K562 (cell line): Measurements from ENCODE around the gene BRD3. TPM values are rescaled to one million over a fixed set of nuclear protein-coding genes. Genes with fewer than 3 reads are reported as not detected.

Experiments used
- ATAC-seq: fragments of 200-7000 bp; cut with Tn5 transposase; 3 replicates; pipeline ENCODE4 v1.9.1; 2020; ENCODE audit warnings: moderate library complexity
- BruUV-seq: library from RNA; stranded (reverse); fragments of 400-500 nt; replicated peaks from 2 replicates; lab custom pipeline; 2021; lab: Mats Ljungman, UMichigan
- CTCF ChIA-PET: fragments of 300-600 bp; formaldehyde crosslinking; extraction: SDS; loops from one replicate; lab custom pipeline; 2021; ENCODE audit warnings: low intra/inter-chr PET ratio; lab: Yijun Ruan, JAX
- POLR2A ChIA-PET: fragments of 300-600, 350-650 bp; sonication (Branson Sonifier 250); formaldehyde crosslinking; extraction: SDS; loops from one replicate; lab custom pipeline; 2021; ENCODE audit warnings: antibody characterized with exemption, inconsistent platforms; lab: Yijun Ruan, JAX
- DNase-seq, 4 experiments: peaks; one replicate each; pipeline versions ENCODE4 v3.0.0 to v3.0.0-alpha.2; 2011 to 2018; ENCODE audit warnings: low spot score in 3 of 4, mixed read lengths in 3 of 4; ENCODE audit errors: extremely low read depth in 1 of 4
- FAIRE-seq: peaks from 2 replicates; lab custom pipeline; 2011; peaks lifted over from hg19 to GRCh38; lab: Jason Lieb, UNC
- H2AFZ ChIP-seq: 2 replicates; pipeline ENCODE4 v1.6.0; 2011; ENCODE audit warnings: low read depth, low read length, control low read depth, inconsistent platforms
- H3K27ac ChIP-seq: fragments of 200-600 bp; 3 replicates; pipeline ENCODE4 v1.8.0; 2011; ENCODE audit warnings: low read depth, mild to moderate bottlenecking, control low read depth, inconsistent platforms, low read length, moderate library complexity, mixed read lengths; ENCODE audit errors: extremely low read depth
- H3K27me3 ChIP-seq, 2 experiments: fragments of 300-600 bp in 1 of 2; 2 replicates in 1 of 2; 3 replicates in 1 of 2; pipeline versions ENCODE4 v1.6.0 to v1.8.0; 2011; ENCODE audit warnings: inconsistent platforms in 2 of 2, low read length in 2 of 2, mild to moderate bottlenecking in 1 of 2, mixed read lengths in 1 of 2, moderate library complexity in 1 of 2; ENCODE audit not compliant: control insufficient read depth in 2 of 2, insufficient read depth in 2 of 2
- H3K36me3 ChIP-seq: fragments of 300-600 bp; 3 replicates; pipeline ENCODE4 v1.8.0; 2011; ENCODE audit warnings: mild to moderate bottlenecking, low read length, inconsistent platforms; ENCODE audit not compliant: control insufficient read depth, insufficient read depth
- H3K4me1 ChIP-seq, 2 experiments: fragments of 200-600 bp in 1 of 2; replicated peaks in 1 of 2; 2 replicates in 1 of 2; 3 replicates in 1 of 2; pipeline versions ENCODE4 v1.5.1 to v1.8.0; 2011; ENCODE audit warnings: inconsistent platforms in 2 of 2, low read length in 2 of 2, mild to moderate bottlenecking in 1 of 2, mixed read lengths in 1 of 2, moderate library complexity in 1 of 2; ENCODE audit not compliant: control insufficient read depth in 2 of 2, insufficient read depth in 2 of 2
- H3K4me2 ChIP-seq: 2 replicates; pipeline ENCODE4 v1.6.1; 2011; ENCODE audit warnings: low read length, control low read depth, inconsistent platforms, mixed read lengths; ENCODE audit not compliant: insufficient read depth
- H3K4me3 ChIP-seq: fragments of 200-600 bp; sonication (generic), shearing (Covaris generic); 2 replicates; pipeline ENCODE4 v1.5.1; 2016; ENCODE audit warnings: control low read depth, inconsistent platforms
- H3K79me2 ChIP-seq: fragments of 200-600 bp; 3 replicates; pipeline ENCODE4 v1.8.0; 2011; ENCODE audit warnings: low read length, inconsistent platforms; ENCODE audit not compliant: control insufficient read depth, insufficient read depth
- H3K9ac ChIP-seq, 2 experiments: 2 replicates each; pipeline versions ENCODE4 v1.6.0 to v1.6.1; 2011; ENCODE audit warnings: low read depth in 2 of 2, low read length in 2 of 2, control low read depth in 1 of 2, inconsistent platforms in 1 of 2, mild to moderate bottlenecking in 1 of 2, mixed read lengths in 1 of 2; ENCODE audit not compliant: insufficient read depth in 1 of 2
- H3K9me1 ChIP-seq: one replicate; pipeline ENCODE4 v1.6.0; 2011; ENCODE audit warnings: inconsistent platforms, mild to moderate bottlenecking, low read length, moderate library complexity; ENCODE audit not compliant: control insufficient read depth, insufficient read depth
- H3K9me3 ChIP-seq: replicated peaks from 2 replicates; pipeline ENCODE4 v1.5.1; 2011; ENCODE audit warnings: low read depth, low read length, inconsistent platforms; ENCODE audit not compliant: control insufficient read depth, insufficient read depth
- H4K20me1 ChIP-seq: replicated peaks from 2 replicates; pipeline ENCODE4 v1.6.1; 2011; ENCODE audit warnings: low read length, inconsistent platforms, mixed read lengths; ENCODE audit not compliant: control insufficient read depth, insufficient read depth
- EHMT2 ChIP-seq: fragments of 450-650 bp; IDR thresholded peaks from 2 replicates; pipeline ENCODE4 v1.6.1; 2018; ENCODE audit warnings: antibody characterized with exemption
- IRF2 ChIP-seq: sonication (generic); formaldehyde crosslinking; IDR thresholded peaks from 2 replicates; pipeline ENCODE4 v1.8.1; 2022; ENCODE audit warnings: mild to moderate bottlenecking, missing genetic modification reagents
- MAFF ChIP-seq: IDR thresholded peaks from 2 replicates; pipeline ENCODE4 v1.6.1; 2012; ENCODE audit warnings: low read length, improper control_type of control experiment
- MIER1 ChIP-seq: fragments of 450-650 bp; IDR thresholded peaks from 2 replicates; pipeline ENCODE4 v1.6.1; 2016; ENCODE audit warnings: antibody characterized with exemption, mild to moderate bottlenecking, low read depth
- POLR2H ChIP-seq: IDR thresholded peaks from 2 replicates; pipeline ENCODE4 v1.6.1; 2016; ENCODE audit warnings: missing genetic modification characterization, low read depth, mild to moderate bottlenecking, control low read depth, missing compliant biosample characterization, moderate library complexity
- RBM22 ChIP-seq: fragments of 200-400 bp; formaldehyde crosslinking; IDR thresholded peaks from 2 replicates; pipeline ENCODE4 v1.6.1; 2018; ENCODE audit warnings: low read length, low read depth; ENCODE audit not compliant: poor library complexity, severe bottlenecking
- SP1 ChIP-seq: sonication (generic); formaldehyde crosslinking; IDR thresholded peaks from 2 replicates; pipeline ENCODE4 v1.8.1; 2022; ENCODE audit warnings: mild to moderate bottlenecking, missing genetic modification reagents
- STAT5A ChIP-seq: IDR thresholded peaks from 2 replicates; pipeline ENCODE4 v1.6.1; 2012; ENCODE audit warnings: low read length, inconsistent platforms, borderline replicate concordance
- ZFP1 ChIP-seq: fragments of 450-650 bp; formaldehyde crosslinking; IDR thresholded peaks from 2 replicates; pipeline ENCODE4 v1.4.0; 2020; ENCODE audit warnings: mild to moderate bottlenecking, mixed read lengths
- ZNF23 ChIP-seq: fragments of 250-450 bp; sonication (Bioruptor Pico); IDR thresholded peaks from 2 replicates; pipeline ENCODE4 v1.4.0; 2020; ENCODE audit warnings: mild to moderate bottlenecking
- ZNF445 ChIP-seq: fragments of 250-450 bp; sonication (Bioruptor Pico); IDR thresholded peaks from 2 replicates; pipeline ENCODE4 v1.4.0; 2020; ENCODE audit warnings: low read depth, mild to moderate bottlenecking, moderate library complexity
- ZNF589 ChIP-seq: fragments of 200-800 bp; sonication (Bioruptor generic); IDR thresholded peaks from 2 replicates; pipeline ENCODE4 v1.6.1; 2016; ENCODE audit warnings: low read depth, missing genetic modification characterization, missing compliant biosample characterization
- ZNF766 ChIP-seq: fragments of 200-800 bp; sonication (Bioruptor generic); conservative IDR thresholded peaks from 2 replicates; pipeline ENCODE4 v1.6.1; 2016; ENCODE audit warnings: missing genetic modification characterization, missing compliant biosample characterization
- ZZZ3 ChIP-seq: fragments of 450-650 bp; IDR thresholded peaks from 2 replicates; pipeline ENCODE4 v1.6.1; 2016; ENCODE audit warnings: antibody characterized with exemption, mild to moderate bottlenecking, moderate library complexity
- WGBS: fragments of 100-300 bp; shearing (Covaris generic); methylation state at CpG from one replicate; pipeline ENCODE4 v1.1.6; 2016; ENCODE audit warnings: low coverage, mixed read lengths; ENCODE audit not compliant: insufficient coverage; ENCODE audit errors: missing lambda C conversion rate; 5-methylcytosine and 5-hydroxymethylcytosine counted together
- in situ Hi-C: fragments of 300-500 bp; cut with MboI; formaldehyde crosslinking; loops from 4 replicates; pipeline ENCODE4 v1.15.0; 2018; ENCODE audit warnings: inconsistent platforms, mixed read lengths
- intact Hi-C: fragments of 100-400 bp; cut with micrococcal nuclease; formaldehyde crosslinking; loops from 2 replicates; pipeline ENCODE4 v1.14.2; 2022
- polyA plus RNA-seq, 8 experiments: library from polyadenylated mRNA; depleted of rRNA in 4 of 8; stranded (reverse) in 5 of 8; unstranded in 3 of 8; fragments of >200 nt; fragmentation: Nextera tagmentation in 2 of 8; fragmentation: Illumina TruSeq in 1 of 8; extraction: Ambion mirVana in 2 of 8; extraction: Trizol in 1 of 8; gene quantifications; 2 replicates each; pipeline versions ENCODE4 v1.2.1 to v1.2.3, GENCODE V29; 2011 to 2014; ENCODE audit warnings: inconsistent platforms in 1 of 8, missing spikeins in 1 of 8
- total RNA-seq, 7 experiments: library from RNA; depleted of rRNA in 6 of 7; stranded (reverse); fragments of >200 nt in 6 of 7; fragmentation: Illumina TruSeq in 2 of 7; extraction: Trizol in 2 of 7; gene quantifications; 2 replicates each; pipeline versions ENCODE4 v1.2.1 to v1.2.3, GENCODE V29; 2011 to 2021; ENCODE audit warnings: low replicate concordance in 1 of 7
- TF ChIP-seq, protein P1 (sequence below): fragments of 450-650 bp; formaldehyde crosslinking; IDR thresholded peaks from 2 replicates; pipeline ENCODE4 v1.4.0; 2020; ENCODE audit warnings: mild to moderate bottlenecking, moderate library complexity
- TF ChIP-seq, protein P2 (sequence below), 2 experiments: fragments of 450-650 bp; IDR thresholded peaks; 2 replicates each; pipeline ENCODE4 v1.6.1; 2016

Gene BRD3
- total and polyA plus RNA-seq, 9 of the 15 experiments (the other 6 are each of a cell fraction or from before 2014, with no cell fraction given): 0.82 to 37.1 (median 4.2) TPM

DNA sequence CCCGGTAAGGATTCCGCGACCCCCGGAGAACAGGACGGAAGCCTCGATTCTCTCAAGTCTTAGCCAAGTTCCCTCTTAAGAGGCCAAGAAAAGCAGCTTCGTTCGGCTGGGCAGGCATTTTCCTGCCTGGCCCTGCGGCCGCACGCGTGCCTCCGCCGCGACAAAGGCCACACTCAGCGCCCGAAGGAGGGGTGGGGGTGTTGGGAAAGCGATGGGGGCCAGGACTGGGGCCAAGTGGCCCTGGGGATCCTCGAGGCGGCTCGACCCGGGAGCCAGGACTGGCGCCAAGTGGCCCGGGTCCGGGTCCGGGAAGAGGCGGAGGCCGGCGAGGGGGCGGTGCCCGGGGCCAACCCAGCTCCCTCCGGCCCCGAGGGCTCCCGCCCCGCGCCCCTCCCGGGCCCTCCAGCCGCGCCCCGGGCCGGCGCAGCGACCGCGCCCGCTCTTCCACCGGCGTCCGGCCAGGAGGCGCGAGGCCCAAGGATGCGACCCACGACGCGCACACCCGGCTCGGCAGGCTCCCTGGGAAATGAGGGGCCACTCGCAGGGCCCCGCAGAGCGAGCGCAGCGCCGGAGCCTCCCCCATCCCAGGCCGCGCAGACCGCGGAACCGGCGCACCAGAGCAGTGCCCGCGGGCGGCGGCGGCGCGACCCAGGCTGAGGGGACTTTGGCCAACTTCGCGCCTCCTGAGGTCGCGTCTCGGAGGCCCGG is 76.5 kb downstream of the BRD3 start (continued):
- TF ChIP-seq ZNF766 (no peak), ZZZ3 (no peak)
- TF ChIP-seq, protein P1, sequence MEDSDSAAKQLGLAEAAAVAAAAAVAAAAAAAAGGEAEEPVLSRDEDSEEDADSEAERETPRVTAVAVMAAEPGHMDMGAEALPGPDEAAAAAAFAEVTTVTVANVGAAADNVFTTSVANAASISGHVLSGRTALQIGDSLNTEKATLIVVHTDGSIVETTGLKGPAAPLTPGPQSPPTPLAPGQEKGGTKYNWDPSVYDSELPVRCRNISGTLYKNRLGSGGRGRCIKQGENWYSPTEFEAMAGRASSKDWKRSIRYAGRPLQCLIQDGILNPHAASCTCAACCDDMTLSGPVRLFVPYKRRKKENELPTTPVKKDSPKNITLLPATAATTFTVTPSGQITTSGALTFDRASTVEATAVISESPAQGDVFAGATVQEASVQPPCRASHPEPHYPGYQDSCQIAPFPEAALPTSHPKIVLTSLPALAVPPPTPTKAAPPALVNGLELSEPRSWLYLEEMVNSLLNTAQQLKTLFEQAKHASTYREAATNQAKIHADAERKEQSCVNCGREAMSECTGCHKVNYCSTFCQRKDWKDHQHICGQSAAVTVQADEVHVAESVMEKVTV (CRISPR knock-in tag): no peak

DNA sequence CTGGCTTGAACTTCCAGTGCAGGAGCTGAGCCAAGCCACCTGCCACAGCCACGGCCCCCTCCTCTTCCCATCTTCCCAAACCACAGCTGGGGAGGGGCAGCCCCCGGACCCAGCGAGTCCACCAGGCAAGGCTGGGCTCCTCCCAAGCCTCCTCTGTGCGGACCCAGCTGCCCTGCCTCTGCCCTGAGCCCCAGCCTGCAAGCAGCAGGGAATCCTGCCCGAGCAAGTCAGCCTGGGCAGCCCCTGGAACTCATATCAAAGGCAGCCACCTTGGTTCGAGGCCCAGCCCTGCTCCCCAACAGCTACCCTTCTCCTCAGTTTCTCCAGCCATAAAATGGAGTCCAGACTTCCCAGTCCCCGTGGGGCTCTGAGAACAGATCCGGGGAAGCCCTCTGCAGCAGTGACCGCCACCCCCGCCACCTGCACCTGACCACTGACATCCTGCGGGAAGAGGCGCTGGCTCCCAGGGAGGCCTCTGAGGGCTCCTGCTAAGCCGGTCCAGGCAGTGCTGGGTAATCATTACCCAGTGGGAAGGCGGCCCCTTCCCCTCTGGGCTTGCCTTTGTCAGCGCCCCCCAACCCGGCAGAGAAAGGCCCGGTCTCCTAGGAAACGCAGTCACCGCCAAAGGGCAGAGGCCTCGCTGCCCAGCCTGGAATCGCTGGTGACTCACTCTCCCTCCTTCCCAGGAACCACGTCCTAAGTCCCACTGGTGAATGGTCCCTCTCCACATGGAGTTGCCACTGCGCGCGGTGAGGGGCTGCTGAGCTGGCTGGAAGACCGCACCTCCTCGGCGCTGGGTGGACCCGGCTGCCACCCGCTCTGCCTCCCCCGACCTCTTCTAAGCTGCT is 77.2 kb downstream of the BRD3 start:
- CTCF ChIA-PET: no interaction called here
- BruUV-seq: no TSS peak
- intact Hi-C loops (no loop called here), in situ Hi-C loops (no loop called here)
- Histone ChIP-seq H3K27me3 (peaks cover 2 to 44% of the 10 kb centered on the region in 2 experiments; a peak in 4 of 5 replicates), H3K27ac (no peak overlapping the region), H3K4me2 (no peak overlapping the region), H3K79me2 (no peaks in the 10 kb centered on the region), H3K4me3 (no peak overlapping the region), H3K9me1 (peaks cover 2% of the 10 kb centered on the region), H3K36me3 (no peaks in the 10 kb centered on the region), H4K20me1 (peaks cover 25% of the 10 kb centered on the region), H3K9ac (no peak overlapping the region; a peak in 1 of 4 replicates), H3K4me1 (peaks cover 0 to 41% of the 10 kb centered on the region in 2 experiments; a peak in 3 of 5 replicates), H3K9me3 (no peaks in the 10 kb centered on the region), H2AFZ (no peak overlapping the region)
- FAIRE-seq (no peak), ATAC-seq (no peak), DNase-seq (no peak)
- POLR2A ChIA-PET: interaction anchor here (1.1 kb wide), 1 partner anchor 35 kb away, joined by 3 read pairs; the partner anchor contains the start of gene BRD3OS
- 34% methylated on average over 22 of the region's 31 CpGs for WGBS
- TF ChIP-seq POLR2H (tag) (no peak), RBM22 (no peak), ZNF445 (CRISPR knock-in tag) (no peak), MIER1 (no peak), IRF2 (CRISPR knock-in tag) (no peak), STAT5A (no peak), SP1 (CRISPR knock-in tag) (no peak), ZNF23 (CRISPR knock-in tag) (no peak), ZFP1 (no peak), ZNF589 (CRISPR knock-in tag) (no peak), MAFF (no peak), EHMT2 (no peak)
- TF ChIP-seq, protein P2, sequence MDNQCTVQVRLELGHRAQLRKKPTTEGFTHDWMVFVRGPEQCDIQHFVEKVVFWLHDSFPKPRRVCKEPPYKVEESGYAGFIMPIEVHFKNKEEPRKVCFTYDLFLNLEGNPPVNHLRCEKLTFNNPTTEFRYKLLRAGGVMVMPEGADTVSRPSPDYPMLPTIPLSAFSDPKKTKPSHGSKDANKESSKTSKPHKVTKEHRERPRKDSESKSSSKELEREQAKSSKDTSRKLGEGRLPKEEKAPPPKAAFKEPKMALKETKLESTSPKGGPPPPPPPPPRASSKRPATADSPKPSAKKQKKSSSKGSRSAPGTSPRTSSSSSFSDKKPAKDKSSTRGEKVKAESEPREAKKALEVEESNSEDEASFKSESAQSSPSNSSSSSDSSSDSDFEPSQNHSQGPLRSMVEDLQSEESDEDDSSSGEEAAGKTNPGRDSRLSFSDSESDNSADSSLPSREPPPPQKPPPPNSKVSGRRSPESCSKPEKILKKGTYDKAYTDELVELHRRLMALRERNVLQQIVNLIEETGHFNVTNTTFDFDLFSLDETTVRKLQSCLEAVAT (IDR thresholded peaks at IDR 0.05): no peak
